H1 (cell line): Measurements from ENCODE around the gene DDI1. TPM values are rescaled to one million over a fixed set of nuclear protein-coding genes. Genes with fewer than 3 reads are reported as not detected.

Experiments used
- SIN3A ChIP-seq, 2 experiments: IDR thresholded peaks in 1 of 2; conservative IDR thresholded peaks in 1 of 2; 2 replicates each; pipeline ENCODE4 v1.6.1; 2011 to 2012; ENCODE audit warnings: low read length in 2 of 2, improper control_type of control experiment in 1 of 2, low read depth in 1 of 2, mild to moderate bottlenecking in 1 of 2
- polyA plus RNA-seq, 7 experiments: library from polyadenylated mRNA; depleted of rRNA in 3 of 7; stranded (reverse) in 5 of 7; unstranded in 2 of 7; fragments of >200 nt in 5 of 7; fragments of 200-250 nt in 2 of 7; gene quantifications; 1 replicate in 5 of 7; 2 replicates in 1 of 7; 4 replicates in 1 of 7; pipeline versions ENCODE4 v1.2.1 to v1.2.3, GENCODE V29; 2011 to 2013; ENCODE audit warnings: missing spikeins in 2 of 7, mixed read lengths in 2 of 7
- total RNA-seq: library from RNA; stranded (reverse); fragmentation: NEBNext Ultra II Directional; extraction: Animal tissue kit (Norgen Biotek cat#: 25700); gene quantifications from 2 replicates; pipeline ENCODE4 v1.2.1, GENCODE V29; 2021

Gene DDI1
- total and polyA plus RNA-seq, 2 of the 8 experiments (the other 6 are each of a cell fraction or from before 2014, with no cell fraction given) = not detected

DNA sequence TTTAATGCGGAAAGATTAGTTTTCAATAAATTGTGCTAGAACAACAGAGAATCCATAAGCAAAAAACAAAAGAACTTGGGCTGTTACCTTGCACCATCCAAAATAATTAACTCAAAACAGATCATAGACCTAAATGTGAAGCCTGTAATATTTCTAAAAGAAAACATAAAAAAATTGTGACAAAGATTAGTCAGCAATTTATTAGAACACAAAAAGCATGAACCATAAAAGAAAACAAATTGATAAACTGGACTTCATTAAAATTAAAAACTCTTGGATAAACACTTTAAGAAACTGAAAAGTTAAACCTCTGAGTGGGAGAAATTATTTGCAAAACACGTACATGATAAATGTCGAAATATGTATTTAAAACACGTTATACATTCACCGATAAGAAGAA, 21.5 kb downstream of the DDI1 start (continued):
- TF ChIP-seq SIN3A (conservative IDR thresholded peaks at IDR 0.05 in 1 of 2, IDR thresholded peaks at IDR 0.05 in 1 of 2; ENCODE audit: low read depth in 1 of 2, low read length in 2 of 2) = no peak
- TF ChIP-seq, all 59 proteins: peak for 0
